Measurements from ENCODE around the gene NUDT12.

NUDT12 gene

GRCh38 chr5:103539376-103540330 lies 22.9 kb downstream of the NUDT12 start:
- no peak for DNase-seq

GRCh38 chr5:103532086-103532734 lies 30.4 kb downstream of the NUDT12 start:
- DNase-seq, result no peak

- DNase-seq, result no peak
These were observed 36.2 kb downstream of the NUDT12 start for GRCh38 chr5:103526164-103526915.

DNA sequence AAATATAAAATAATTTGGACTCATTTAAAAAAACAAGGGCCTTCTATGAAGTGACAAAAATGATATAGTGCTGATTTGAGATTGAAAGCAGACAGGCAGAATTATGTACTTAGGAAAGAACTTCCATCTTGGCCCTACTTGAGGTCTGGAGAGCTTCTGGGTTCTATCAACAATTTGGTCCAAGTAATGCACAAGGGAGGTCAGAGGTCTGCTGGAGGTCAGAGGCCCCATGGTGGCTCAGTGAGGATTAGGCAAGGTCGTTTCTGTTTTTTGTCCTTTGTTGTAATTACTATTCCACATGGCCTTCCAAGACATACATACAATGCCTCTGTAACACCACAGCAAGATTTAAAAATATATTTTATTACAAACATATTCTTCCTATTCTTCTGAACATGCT lies 37.2 kb downstream of the NUDT12 start:
- DNase-seq, result no peak

- DNase-seq, result no peak
These were observed 39.3 kb downstream of the NUDT12 start for GRCh38 chr5:103523319-103523718.

DNA sequence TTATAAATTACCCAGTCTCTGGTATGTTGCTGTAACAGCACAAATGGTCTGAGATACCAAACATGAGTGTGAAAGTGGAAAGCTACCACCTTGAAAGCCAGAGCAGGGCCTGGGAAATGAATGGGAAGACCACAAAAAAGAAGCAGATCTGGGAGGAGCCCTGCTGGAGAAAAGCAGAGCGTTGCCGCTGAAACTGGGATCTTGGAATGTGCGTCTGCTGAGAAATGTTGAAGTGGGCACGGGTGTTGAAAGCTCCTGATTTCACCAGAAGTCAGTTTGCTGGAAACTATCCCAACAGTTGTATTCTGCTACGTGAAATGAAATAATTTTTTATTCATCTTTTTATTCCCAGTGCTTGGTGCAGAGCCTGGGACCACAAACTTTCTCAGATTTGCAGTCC lies 40.0 kb downstream of the NUDT12 start:
- DNase-seq, result no peak

GRCh38 chr5:103519550-103519949 lies 43.0 kb downstream of the NUDT12 start:
- DNase-seq, result no peak

- DNase-seq, result no peak
These were observed 48.2 kb downstream of the NUDT12 start for GRCh38 chr5:103514371-103514770.

- no peak for DNase-seq
These were observed 48.9 kb downstream of the NUDT12 start for GRCh38 chr5:103513701-103514100.

GRCh38 chr5:103512500-103512899 lies 50.1 kb downstream of the NUDT12 start:
- no peak for DNase-seq

- no peak for DNase-seq
These were observed 51.1 kb downstream of the NUDT12 start for GRCh38 chr5:103511554-103511885.

DNA sequence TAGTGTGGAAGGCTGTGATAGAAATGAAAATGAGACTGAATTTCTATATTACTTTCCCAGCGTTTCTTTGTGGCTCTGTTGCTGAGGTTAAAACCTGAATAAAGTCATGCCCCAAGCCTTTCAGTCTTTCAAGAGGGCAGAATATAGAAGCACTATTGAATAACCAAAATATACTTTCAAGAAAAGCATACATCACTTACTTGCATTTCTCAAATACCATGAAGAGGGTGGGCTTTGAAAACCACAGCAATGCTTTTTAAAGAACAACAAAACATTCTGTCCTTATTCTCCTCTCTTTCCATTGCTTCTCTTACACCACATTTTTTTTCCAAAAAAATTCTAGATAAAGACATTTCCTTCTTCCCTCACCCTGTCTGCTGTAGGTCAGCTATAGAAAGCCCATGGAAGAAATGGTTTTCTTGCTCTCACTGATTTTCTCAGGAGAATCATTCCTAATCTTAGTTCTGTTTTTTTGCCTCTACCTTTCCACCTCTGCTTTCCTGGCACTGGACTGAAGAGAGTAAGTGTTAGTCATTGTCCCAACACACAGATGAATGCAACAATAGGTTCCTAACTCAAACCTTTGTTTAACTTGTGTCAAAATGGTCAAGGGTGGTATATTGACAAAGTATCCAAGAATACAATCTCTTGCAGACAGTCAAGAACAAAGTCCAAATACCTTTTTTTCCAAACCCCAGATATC lies 51.6 kb downstream of the NUDT12 start:
- DNase-seq, result no peak

GRCh38 chr5:103505581-103506305 lies 56.8 kb downstream of the NUDT12 start:
- no peak for DNase-seq

GRCh38 chr5:103503066-103503465 lies 59.5 kb downstream of the NUDT12 start:
- DNase-seq, result no peak

GRCh38 chr5:103502662-103503061 lies 59.9 kb downstream of the NUDT12 start:
- DNase-seq, result no peak
